ENCODE measurements around the gene TRAPPC14.

Gene TRAPPC14

DNA sequence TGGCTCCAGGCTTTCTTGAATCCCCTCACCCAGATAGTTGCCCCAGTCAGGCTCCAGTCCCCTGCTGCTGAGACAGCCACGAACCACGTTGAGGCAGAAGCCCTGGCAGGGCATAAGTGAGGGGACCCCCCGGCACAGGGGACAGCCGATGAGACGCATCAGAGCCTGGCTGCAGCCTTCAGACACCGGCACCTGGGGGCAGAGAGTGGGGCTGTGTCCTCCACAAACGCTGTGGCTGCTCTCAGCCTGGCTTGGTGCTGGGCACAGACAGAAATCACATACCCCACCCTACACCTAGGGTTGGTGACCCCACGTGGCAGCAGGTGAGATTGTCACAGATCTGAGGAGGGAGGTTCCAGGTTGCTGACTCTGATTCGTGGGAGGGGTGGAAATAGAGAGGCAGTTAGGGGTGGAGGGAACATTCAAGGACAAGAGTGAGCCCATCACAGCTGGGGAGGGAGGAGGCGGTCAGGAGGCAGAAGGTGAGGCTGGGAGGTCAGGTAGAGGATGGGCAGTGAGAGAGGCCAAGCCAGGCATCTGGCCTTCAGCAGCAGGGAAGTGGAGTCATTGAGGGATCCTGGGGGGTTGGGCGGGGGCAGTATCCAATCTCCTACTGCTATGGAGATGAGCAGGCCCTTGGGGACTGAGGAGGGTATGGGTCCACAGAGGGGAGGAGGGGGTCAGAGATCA, 15.4 kb upstream of the TRAPPC14 start:
- DNase-seq, result no peak

GRCh38 chr7:100171840-100172239, 13.3 kb upstream of the TRAPPC14 start:
- no peak for DNase-seq

- DNase-seq, result no peak
These were observed 12.7 kb upstream of the TRAPPC14 start for GRCh38 chr7:100171087-100171681.

DNA sequence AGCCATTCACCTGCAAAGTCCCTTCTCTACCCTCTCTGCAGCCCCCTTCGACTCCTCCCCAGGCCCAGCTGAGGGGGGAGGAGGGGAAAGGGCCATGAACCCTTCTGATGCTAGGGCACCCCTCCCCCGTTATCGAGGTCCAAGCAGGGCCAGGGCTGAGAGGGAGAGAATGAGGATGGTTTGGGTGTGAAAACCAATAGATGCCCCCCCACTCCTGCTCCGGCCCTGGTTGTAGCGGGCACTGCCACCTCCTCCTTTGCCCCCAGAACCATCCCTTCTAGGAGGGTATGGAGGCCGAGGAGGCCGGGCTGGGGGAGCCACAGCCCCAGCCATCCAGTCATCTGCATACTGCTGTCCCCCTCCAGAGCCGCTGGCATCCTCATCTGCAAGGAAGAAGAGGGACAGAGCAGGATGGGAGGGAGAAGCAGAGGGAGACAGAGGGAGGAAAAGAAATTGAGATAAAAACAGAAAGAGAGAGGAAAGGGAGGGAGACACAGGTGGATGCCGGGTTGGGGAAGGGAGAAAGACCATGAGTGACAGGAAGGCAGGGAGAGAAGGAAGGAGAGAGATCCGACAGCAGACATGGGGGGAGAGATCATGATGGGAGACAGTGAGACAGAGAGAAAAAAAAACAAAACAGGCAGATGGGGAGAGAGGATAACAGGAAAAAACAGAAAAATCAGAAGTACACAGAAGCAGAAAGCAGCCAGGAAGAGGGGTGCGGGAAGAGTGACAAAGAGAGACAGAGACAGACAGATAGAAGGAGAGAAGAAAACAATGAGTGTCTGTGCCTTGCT, 11.8 kb upstream of the TRAPPC14 start:
- DNase-seq, result no peak

DNA sequence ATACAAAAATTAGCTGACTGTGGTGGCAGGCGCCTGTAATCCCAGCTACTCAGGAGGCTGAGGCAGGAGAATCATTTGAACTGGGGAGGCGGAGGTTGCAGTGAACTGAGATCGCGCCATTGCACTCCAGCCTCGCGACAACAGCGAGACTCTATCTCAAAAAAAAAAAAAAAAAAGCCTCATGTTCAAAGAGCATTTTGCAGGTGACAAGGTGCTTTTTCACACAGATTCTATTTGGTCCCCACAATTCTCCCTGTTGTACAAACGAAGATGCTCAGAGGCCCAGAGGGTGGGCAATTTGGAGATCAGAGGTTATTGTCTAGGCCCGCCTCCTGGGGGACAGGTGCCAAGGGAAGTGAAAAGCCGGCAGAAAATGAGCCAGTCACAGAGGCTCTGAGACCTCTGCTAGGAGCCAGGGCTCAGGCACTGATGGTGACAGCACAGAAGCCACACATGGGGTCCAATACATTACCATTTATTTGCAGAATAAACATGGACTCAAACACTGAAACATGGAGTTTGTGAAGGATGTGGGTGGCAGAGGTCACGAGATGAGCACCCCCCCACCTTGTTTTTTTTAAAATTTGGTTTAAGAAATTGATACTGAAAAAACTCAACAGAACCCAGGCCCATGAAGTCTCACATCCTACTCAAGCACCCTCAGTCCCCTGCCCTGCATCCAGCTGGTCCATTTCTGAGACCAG, 10.8 kb upstream of the TRAPPC14 start:
- DNase-seq, result no peak

- DNase-seq, result peak; percentile 74
These were observed 9.4 kb upstream of the TRAPPC14 start for GRCh38 chr7:100167912-100168323.

DNA sequence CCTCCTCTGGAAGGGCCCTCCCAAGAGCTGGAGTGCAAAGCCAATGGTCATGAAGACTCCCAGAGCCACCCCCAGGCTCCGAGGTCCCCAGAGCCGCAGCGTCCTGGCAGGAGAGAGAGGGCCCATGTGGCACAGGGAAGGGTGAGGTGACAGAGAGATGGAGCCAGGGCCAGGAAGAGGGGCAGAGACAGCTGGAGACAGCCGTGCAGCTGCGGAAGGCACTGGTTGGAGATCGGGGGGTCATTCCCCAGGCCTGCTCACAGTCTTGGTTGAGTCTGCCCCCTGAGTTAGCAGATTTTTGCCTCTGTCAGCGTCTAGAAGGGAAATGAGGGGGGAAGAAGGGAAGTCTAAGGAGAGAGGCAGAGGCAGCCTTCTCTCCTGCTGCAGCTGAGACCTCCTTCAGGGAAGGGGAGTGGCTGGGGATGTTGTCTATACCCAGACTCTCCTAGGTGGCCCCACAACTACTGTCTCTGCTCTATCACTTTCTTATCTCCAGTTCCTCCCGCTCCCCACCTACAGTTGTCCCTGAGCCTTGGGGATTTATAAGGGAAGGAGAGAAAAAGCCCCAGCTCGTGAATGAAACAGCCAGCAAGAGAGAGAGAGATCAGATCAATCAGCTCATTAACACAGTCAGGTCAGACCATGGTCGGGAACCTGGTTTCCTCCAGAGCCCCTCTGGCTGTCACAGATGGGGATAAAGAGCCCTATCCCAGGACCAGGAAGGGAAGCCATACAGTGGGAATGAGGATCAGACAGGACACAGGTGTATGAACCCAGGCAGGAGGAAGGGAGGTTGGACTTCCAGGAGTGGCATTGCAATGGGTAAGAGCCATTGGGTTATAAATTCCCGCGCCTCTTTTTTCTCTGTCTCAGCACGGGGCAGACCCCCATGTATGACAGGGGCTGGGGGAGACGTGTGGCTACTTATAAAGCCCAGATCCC, 8.7 kb upstream of the TRAPPC14 start:
- DNase-seq, result no peak

- no peak for DNase-seq
These were observed 7.9 kb upstream of the TRAPPC14 start for GRCh38 chr7:100166317-100166940.

GRCh38 chr7:100163871-100164270, 5.3 kb upstream of the TRAPPC14 start:
- DNase-seq, result no peak

DNA sequence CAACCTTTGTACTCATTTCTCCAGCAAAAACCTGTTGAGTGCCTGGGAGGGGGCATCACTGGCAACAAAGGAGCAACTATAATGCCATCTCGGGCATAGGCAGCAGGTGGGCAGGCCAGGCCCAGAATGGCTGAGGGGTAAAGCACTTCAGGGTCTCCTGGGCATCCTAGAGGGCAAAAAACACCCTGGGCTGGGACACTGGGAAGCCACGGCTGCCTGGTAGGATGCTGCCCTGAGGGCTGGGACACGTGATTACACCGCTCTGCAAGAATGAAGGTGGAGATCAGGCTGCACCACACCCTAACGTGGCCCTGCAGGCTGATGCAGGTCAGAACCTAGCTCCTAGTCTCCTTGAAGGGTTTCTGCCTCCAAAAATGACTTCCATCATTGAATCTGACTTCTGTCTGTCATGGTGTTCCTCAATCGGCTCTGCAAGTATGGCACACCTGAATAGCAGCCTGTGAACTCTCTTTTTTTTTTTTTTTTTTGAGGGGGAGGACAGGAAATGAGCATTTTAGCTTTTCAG, 4.5 kb upstream of the TRAPPC14 start:
- DNase-seq, result no peak

DNA sequence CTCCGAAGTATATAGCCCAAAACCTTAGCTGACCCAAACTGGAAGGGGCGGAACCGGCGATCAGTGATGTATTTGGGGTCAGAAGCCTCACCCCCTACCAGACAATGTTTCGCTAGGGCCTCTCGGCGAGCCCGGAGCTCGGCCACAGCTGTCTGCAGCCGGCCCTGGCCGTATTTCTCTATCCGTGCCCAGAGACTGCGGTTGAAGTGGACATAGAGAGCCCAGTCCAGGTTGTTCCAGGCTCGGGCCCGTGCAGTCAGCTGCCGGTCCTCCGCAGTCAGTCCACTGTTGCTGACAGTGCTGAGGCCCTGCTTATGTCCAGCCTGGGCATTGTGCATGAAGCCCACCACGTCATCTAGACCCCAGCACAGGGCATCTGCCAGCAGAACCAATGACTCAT, 1.5 kb upstream of the TRAPPC14 start:
- no peak for DNase-seq

DNA sequence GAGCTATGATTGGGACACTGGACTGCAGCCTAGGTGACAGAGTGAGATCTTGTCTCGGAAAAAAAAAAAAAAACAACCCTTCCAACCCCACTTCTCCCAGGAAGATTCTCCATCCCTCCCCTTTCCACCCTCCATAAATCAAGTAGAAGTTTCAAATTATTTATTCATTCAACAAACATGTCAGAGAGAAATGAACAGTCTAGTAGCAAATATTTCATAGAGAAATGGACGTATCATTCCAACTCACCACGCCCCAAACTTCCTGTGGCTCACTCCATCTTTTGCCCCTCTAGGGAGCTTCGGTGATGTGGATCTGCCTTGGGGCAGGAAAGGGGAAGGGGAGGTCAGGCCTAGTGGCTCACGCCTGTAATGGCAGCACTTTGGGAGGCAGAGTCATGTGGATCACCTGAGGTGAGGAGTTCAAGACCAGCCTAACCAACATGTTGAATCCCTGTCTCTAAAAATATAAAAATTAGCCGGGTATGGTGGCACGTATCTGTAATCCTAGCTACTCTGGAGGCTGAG, 638 bp upstream of the TRAPPC14 start:
- no peak for DNase-seq

DNA sequence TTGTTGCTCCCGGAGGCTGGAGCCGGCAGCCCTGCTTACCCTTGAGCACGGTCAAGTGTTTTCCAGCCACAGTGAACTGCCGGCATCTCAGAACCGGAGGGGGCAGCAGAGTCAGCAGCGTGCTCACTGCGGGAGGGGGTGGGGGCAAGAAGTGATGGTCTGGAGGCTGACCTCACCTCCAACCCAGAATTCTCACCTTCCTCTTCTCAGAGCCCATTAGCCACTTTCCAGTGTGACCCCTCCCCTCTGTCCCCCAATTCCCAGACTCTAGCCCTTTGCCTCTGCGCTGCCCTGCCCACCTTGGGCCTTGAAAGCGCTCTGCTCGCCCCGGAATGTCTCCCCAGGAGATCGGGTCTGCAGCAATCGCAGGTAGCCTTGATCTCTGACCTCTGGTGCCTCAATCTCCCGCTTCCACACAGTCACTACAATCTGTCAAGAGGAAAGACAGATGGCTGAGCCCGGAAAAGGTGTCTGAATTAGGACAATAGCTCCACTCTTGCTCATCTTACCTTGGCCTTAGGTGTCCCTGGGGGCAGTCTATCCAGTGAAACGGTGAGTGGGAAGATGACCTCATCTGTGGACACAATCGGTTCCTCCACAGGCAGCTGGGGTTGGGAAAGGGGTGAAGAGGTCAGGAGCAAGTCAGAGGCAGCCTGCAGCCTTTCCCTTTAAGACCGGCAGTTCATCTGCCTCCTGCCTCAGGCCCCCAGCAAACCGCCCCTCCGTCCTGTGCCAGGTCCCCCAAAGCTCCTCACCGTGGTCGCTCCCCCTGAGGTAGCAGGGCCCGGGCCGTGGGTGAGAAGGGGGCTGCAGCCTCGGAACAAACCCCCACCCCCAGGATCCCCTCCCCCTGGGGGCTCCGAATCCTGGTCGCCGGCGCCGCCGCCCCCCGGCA, 942 bp downstream of the TRAPPC14 start:
- no peak for DNase-seq

- DNase-seq, result no peak
These were observed 1.5 kb downstream of the TRAPPC14 start for GRCh38 chr7:100157069-100157333.

DNA sequence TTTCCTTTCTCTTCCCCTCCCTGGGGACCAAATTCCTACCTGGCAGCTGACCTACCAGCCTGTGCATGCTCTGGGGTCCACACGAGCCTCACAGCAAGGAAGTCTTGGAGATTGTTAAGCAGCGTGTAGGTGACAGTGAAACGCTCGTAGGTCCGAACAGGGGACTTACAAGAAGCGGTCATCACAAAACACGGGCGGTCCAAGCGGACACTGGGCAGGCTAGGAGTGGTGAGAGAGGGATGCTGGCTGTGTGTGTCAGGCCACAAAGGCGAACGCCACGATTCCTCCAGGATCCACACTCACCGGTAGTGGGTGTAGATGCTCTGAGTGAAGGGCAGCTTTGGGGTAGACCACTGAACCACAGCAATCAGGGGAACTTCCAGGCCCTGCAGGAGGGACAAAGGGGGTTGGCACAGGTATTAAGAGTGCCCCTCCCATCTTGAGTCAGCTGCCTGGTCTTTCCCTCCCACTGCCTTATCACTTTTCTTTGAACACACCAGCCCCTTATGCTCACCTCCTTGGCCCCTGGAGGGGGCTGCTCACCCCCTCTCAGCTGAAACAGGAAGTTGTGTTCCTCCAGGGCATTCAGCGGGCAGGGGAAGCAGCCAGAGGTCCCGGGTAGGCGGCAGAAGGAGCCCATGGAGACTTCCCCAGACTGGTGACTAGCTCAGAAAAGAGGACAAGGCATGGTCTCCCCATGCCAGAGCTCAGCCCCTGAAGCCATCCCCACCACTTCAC, 2.0 kb downstream of the TRAPPC14 start:
- DNase-seq, result peak; percentile 63

GRCh38 chr7:100155553-100156317, 2.8 kb downstream of the TRAPPC14 start:
- no peak for DNase-seq

GRCh38 chr7:100154651-100155491, 3.7 kb downstream of the TRAPPC14 start:
- no peak for DNase-seq

All from hematopoietic multipotent progenitor cell treated with erythropoietin and hydrocortisone succinate and interleukin-3 and kit ligand, for 4 days (in vitro differentiated cells).